ENCODE measurements around the gene BACH2. TPM values are rescaled to one million over a fixed set of nuclear protein-coding genes. Genes with fewer than 3 reads are reported as not detected.

Gene BACH2
- total and polyA plus RNA-seq, 2 of the 4 experiments (the other 2 are of a cell fraction), result 1.3 to 1.4 TPM

DNA sequence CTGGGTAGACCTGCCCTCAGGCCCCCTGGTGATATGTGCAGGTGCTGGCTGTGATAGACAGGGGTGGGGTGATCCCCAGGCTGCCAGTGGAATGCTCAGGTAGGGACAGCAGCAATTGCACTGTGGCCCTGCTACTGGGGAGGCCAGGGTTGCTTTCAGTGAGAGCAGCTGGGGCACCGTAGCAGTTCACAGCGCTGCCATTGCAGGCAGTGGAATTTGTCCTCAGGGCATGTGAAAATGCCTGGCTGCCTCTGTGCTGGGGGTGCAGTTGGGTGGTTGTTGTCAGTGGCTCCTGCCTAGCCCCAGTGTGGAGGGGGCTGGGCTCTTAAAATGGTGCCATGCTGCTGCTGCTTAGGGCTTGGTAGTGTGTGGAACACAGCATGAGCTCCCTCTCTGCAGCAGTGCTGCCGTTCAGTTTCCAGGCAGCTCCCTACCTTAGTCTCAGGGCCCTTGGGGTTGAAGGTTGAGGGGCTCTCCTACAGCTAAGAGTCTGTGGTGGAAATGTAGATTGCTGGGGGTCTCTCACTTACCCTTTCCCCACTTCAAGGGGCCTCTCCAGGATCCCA lies 378.8 kb downstream of the BACH2 start:
- CTCF ChIA-PET, result no interaction called here
- H3K4me2 ChIP-seq (ENCODE audit: low read depth, low read length), result no peak overlapping the region

More for the DNA sequence above, 378.8 kb downstream of the BACH2 start:
- Histone ChIP-seq H4K8ac (ENCODE audit: low read depth in 2 of 2, low read length in 2 of 2) (no peak overlapping the region), H4K5ac (ENCODE audit: low read depth, low read length) (no peak overlapping the region), H3K79me1 (ENCODE audit: low read depth in 1 of 2, low read length in 2 of 2) (no peaks in the 10 kb centered on the region), H3K9me1 (ENCODE audit: insufficient read depth, low read length) (no peaks in the 10 kb centered on the region), H2AFZ (replicated peaks; ENCODE audit: low read length, poor library complexity) (peak overlapping the region; percentile 32), H2BK20ac (ENCODE audit: low read depth, low read length) (no peak overlapping the region), H3K27me3 (ENCODE audit: control insufficient read depth, insufficient read depth, low read length) (no peaks in the 10 kb centered on the region; the same call in 1 of the 2 replicates), H4K91ac (ENCODE audit: insufficient read depth, low read depth, low read length) (no peak overlapping the region), H3K56ac (ENCODE audit: extremely low read depth, insufficient read depth, low read length) (no peak overlapping the region), H3K9me3 (ENCODE audit: control insufficient read depth, insufficient read depth, low read length) (no peaks in the 10 kb centered on the region), H3K18ac (ENCODE audit: low read depth, low read length) (no peak overlapping the region), H3K9ac (ENCODE audit: low read depth, low read length) (no peak overlapping the region), H3K27ac (ENCODE audit: insufficient read depth, low read length) (no peak overlapping the region), H2BK5ac (ENCODE audit: low read depth, low read length, poor library complexity, severe bottlenecking) (no peak overlapping the region), H2AK9ac (replicated peaks; ENCODE audit: low read depth, low read length, poor library complexity) (no peak overlapping the region), H2AK5ac (ENCODE audit: low read depth, low read length) (no peak overlapping the region), H3K36me3 (ENCODE audit: control insufficient read depth, insufficient read depth, low read length) (no peaks in the 10 kb centered on the region), H4K20me1 (ENCODE audit: insufficient read depth, low read length) (no peaks in the 10 kb centered on the region), H2BK120ac (ENCODE audit: low read depth, low read length) (no peak overlapping the region), H3K4me1 (ENCODE audit: control insufficient read depth, insufficient read depth, low read length) (no peaks in the 10 kb centered on the region), H2BK15ac (ENCODE audit: low read depth, low read length) (no peak overlapping the region), H3K4ac (ENCODE audit: low read depth, low read length) (no peak overlapping the region), H3K4me3 (ENCODE audit: insufficient read depth, low read depth, low read length) (no peak overlapping the region), H3K14ac (replicated peaks; ENCODE audit: low read depth, low read length) (no peak overlapping the region), H3K23ac (ENCODE audit: low read depth, low read length) (no peak overlapping the region)
- intact Hi-C loops (cut with micrococcal nuclease), result no loop called here
- 77% methylated on average over 2 of the region's 3 CpGs; no CpG with 5 or more reads in 1 of the 2 experiments for WGBS, 2 experiments (ENCODE audit: extremely low coverage in 2 of 2, insufficient read length in 1 of 2)
- no peak for DNase-seq
- ATAC-seq (ENCODE audit: low read depth), result no peak
- POLR2A ChIA-PET (ENCODE audit: unreplicated experiment), result no interaction called here
- TF ChIP-seq RCOR1 (IDR thresholded peaks at IDR 0.05; ENCODE audit: insufficient replicate concordance, low read length) (no peak), SMC3 (IDR thresholded peaks at IDR 0.05; ENCODE audit: low read depth, low read length) (no peak), MAZ (IDR thresholded peaks at IDR 0.05; ENCODE audit: borderline replicate concordance, low read depth, low read length) (no peak), MXI1 (IDR thresholded peaks at IDR 0.05; ENCODE audit: borderline replicate concordance, low read depth, low read length) (no peak), RFX5 (IDR thresholded peaks at IDR 0.05; ENCODE audit: low read depth, low read length) (no peak), POLR2A (IDR thresholded peaks at IDR 0.05; ENCODE audit: low read depth, low read length) (no peak)
- TF ChIP-seq, protein P1, sequence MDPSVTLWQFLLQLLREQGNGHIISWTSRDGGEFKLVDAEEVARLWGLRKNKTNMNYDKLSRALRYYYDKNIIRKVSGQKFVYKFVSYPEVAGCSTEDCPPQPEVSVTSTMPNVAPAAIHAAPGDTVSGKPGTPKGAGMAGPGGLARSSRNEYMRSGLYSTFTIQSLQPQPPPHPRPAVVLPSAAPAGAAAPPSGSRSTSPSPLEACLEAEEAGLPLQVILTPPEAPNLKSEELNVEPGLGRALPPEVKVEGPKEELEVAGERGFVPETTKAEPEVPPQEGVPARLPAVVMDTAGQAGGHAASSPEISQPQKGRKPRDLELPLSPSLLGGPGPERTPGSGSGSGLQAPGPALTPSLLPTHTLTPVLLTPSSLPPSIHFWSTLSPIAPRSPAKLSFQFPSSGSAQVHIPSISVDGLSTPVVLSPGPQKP (IDR thresholded peaks at IDR 0.05; ENCODE audit: borderline replicate concordance, low read depth, low read length), result no peak
- dilution Hi-C loops (cut with HindIII; ENCODE audit: low sequenced_read_pairs, unreplicated experiment), result no loop called here
- in situ Hi-C loops (cut with MboI; ENCODE audit: low sequenced_read_pairs), result no loop called here
- no TSS peak for BruUV-seq (replicated peaks)
